Gastroesophageal sphincter (tissue), 4 donors: ENCODE results near the gene SLC5A11. TPM values are rescaled to one million over a fixed set of nuclear protein-coding genes. Genes with fewer than 3 reads are reported as not detected.

Source experiments
- ATAC-seq: fragments of 150-250 bp; one replicate; pipeline ENCODE4 v1.9.1; 2016; ENCODE audit warnings: mild to moderate bottlenecking, moderate library complexity
- H3K27ac ChIP-seq, 4 donors: fragments of 200-600 bp; sonication (generic) in 3 of 4; 1 replicate in 3 of 4; 2 replicates in 1 of 4; pipeline ENCODE4 v1.5.1; 2016 to 2019
- H3K27me3 ChIP-seq: fragments of 200-600 bp; sonication (generic); one replicate; pipeline ENCODE4 v1.5.1; 2019
- H3K36me3 ChIP-seq, 2 donors: fragments of 200-600 bp; sonication (generic); one replicate each; pipeline ENCODE4 v1.5.1; 2019; ENCODE audit warnings: control low read depth in 1 of 2
- H3K4me1 ChIP-seq, 3 donors: fragments of 200-600 bp; sonication (generic); 1 replicate in 2 of 3; 2 replicates in 1 of 3; pipeline ENCODE4 v1.5.1; 2016 to 2019; ENCODE audit warnings: control low read depth in 2 of 3
- H3K4me3 ChIP-seq, 2 donors: fragments of 200-600 bp; sonication (generic); one replicate each; pipeline ENCODE4 v1.5.1; 2019; ENCODE audit warnings: mild to moderate bottlenecking in 1 of 2, moderate library complexity in 1 of 2
- H3K9me3 ChIP-seq, 3 donors: fragments of 200-600 bp; sonication (generic); one replicate each; pipeline ENCODE4 v1.5.1; 2017 to 2019; ENCODE audit warnings: control low read depth in 2 of 3
- EP300 ChIP-seq: sonication (generic); formaldehyde crosslinking; IDR thresholded peaks from one replicate; pipeline ENCODE4 v1.6.1; 2017; ENCODE audit warnings: antibody characterized with exemption, mild to moderate bottlenecking
- POLR2A ChIP-seq, 2 donors: fragments of 450-650 bp; IDR thresholded peaks; one replicate each; pipeline ENCODE4 v1.6.1; 2017; ENCODE audit warnings: antibody characterized with exemption in 2 of 2, mild to moderate bottlenecking in 2 of 2, moderate library complexity in 1 of 2
- POLR2AphosphoS5 ChIP-seq: sonication (generic); formaldehyde crosslinking; IDR thresholded peaks from one replicate; pipeline ENCODE4 v1.6.1; 2017; ENCODE audit warnings: antibody characterized with exemption
- WGBS, 2 donors: methylation state at CpG; one replicate each; pipeline ENCODE4 v1.1.5; 2018; ENCODE audit warnings: low coverage in 1 of 2; 5-methylcytosine and 5-hydroxymethylcytosine counted together
- total RNA-seq, 4 donors: library from RNA; depleted of rRNA; stranded (reverse); fragments of >200 nt; gene quantifications; one replicate each; pipeline ENCODE4 v1.1.0, GENCODE V29; 2016
- TF ChIP-seq, protein P1 (sequence below), 4 experiments: fragments of 200-600 bp in 2 of 4; fragments of 450-650 bp in 2 of 4; sonication (generic) in 1 of 4; IDR thresholded peaks; one replicate each; pipeline ENCODE4 v1.5.1; 2017 to 2019; ENCODE audit warnings: antibody characterized with exemption in 4 of 4, mild to moderate bottlenecking in 2 of 4, moderate library complexity in 2 of 4

Gene SLC5A11
- total RNA-seq, 4 donors from 2014 or later, result 0.12 to 2.8 (median 0.27) TPM; not detected in 1

DNA sequence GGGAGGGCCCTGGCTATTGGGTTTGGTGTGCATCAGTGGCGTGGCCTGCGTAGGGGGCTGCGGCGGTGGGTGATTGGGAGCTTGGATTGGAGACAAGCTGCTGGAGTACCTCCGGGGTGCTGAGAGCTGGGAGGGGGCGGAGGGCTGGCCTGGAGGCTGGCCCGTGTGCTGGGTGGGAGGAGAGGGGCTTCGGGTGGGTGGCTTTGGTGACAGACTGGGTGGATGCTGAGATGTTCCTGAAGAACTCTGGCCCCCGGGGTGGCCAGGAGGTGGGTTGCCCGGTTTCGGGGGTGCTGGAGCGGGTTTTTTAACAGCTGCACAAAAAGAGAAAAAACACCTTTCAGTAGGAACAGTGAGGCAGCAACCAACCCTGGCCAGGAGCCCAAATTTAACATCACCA is 85.3 kb downstream of the SLC5A11 start:
- 95% methylated on average over 4 of the region's 12 CpGs; no CpG with 5 or more reads in 1 of the 2 donors for WGBS, 2 donors
- no peak overlapping the region for H3K27ac ChIP-seq
- TF ChIP-seq EP300 (no peak), POLR2AphosphoS5 (no peak), POLR2A (IDR thresholded peaks at IDR 0.05) (no peak)
- TF ChIP-seq, protein P1, sequence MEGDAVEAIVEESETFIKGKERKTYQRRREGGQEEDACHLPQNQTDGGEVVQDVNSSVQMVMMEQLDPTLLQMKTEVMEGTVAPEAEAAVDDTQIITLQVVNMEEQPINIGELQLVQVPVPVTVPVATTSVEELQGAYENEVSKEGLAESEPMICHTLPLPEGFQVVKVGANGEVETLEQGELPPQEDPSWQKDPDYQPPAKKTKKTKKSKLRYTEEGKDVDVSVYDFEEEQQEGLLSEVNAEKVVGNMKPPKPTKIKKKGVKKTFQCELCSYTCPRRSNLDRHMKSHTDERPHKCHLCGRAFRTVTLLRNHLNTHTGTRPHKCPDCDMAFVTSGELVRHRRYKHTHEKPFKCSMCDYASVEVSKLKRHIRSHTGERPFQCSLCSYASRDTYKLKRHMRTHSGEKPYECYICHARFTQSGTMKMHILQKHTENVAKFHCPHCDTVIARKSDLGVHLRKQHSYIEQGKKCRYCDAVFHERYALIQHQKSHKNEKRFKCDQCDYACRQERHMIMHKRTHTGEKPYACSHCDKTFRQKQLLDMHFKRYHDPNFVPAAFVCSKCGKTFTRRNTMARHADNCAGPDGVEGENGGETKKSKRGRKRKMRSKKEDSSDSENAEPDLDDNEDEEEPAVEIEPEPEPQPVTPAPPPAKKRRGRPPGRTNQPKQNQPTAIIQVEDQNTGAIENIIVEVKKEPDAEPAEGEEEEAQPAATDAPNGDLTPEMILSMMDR (IDR thresholded peaks at IDR 0.05), result no peak
- H3K4me3 ChIP-seq, result no peak overlapping the region
- H3K9me3 ChIP-seq, result no peaks in the 10 kb centered on the region
- H3K36me3 ChIP-seq, result peaks cover 0 to 99% of the 10 kb centered on the region in 2 donors
- no peaks in the 10 kb centered on the region for H3K4me1 ChIP-seq
- ATAC-seq, result no peak
- no peaks in the 10 kb centered on the region for H3K27me3 ChIP-seq

DNA sequence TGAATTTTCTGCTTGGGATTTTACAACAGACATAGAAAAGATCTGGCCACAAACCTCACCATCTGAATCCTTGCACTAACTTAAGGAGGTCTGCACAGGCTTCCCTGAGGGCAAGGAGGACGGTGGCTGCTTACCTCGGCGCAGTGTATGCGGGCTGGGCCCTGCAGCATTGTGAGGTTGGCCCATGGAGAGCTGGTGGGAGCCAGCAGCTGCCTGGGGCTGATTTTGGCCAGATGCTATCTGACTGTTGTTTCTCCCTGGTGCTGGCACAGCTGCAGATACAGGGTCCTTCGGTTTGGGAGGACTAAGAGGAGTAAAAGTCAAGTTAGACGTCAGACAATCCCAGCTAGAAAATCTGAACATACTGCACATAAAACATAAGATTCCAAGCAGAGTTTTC is 89.6 kb downstream of the SLC5A11 start:
- Histone ChIP-seq H3K4me3 (no peak overlapping the region), H3K4me1 (no peaks in the 10 kb centered on the region), H3K27me3 (no peaks in the 10 kb centered on the region), H3K9me3 (no peaks in the 10 kb centered on the region), H3K27ac (no peak overlapping the region), H3K36me3 (peaks cover 2 to 100% of the 10 kb centered on the region in 2 donors)
- ATAC-seq, result no peak
- 83 to 93% methylated on average over 2 to 4 of the region's 6 CpGs for WGBS, 2 donors
- TF ChIP-seq POLR2A (IDR thresholded peaks at IDR 0.05) (no peak), POLR2AphosphoS5 (no peak), EP300 (no peak)
- TF ChIP-seq, protein P1 (IDR thresholded peaks at IDR 0.05), result no peak

DNA sequence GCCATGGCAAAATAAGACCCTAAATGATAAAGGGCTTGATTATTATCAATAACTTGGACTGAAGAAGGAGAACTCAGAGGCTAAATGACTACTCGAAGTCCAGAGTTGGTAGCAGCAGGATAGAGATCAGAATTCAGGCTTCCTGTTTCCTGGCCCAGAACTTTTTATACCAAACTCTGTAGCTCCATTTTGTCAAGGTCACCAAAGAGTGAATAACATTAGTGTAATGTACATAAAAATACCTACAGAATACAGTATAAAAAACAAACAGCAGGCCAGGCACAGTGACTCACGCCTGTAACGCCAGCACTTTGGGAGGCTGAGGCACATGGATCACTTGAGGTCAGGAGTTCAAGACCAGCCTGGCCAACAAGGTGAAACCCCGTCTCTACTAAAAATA is 90.4 kb downstream of the SLC5A11 start:
- Histone ChIP-seq H3K36me3 (peaks cover 3 to 100% of the 10 kb centered on the region in 2 donors), H3K27me3 (no peaks in the 10 kb centered on the region), H3K4me3 (no peak overlapping the region), H3K9me3 (no peaks in the 10 kb centered on the region), H3K4me1 (no peaks in the 10 kb centered on the region), H3K27ac (no peak overlapping the region)
- WGBS, 2 donors, result 94% methylated on average over 4 of the region's 4 CpGs; no CpG with 5 or more reads in 1 of the 2 donors
- no peak for TF ChIP-seq EP300
- TF ChIP-seq POLR2AphosphoS5, result no peak
- TF ChIP-seq, protein P1 (IDR thresholded peaks at IDR 0.05), result no peak
- no peak for TF ChIP-seq POLR2A (IDR thresholded peaks at IDR 0.05)
- no peak for ATAC-seq

DNA sequence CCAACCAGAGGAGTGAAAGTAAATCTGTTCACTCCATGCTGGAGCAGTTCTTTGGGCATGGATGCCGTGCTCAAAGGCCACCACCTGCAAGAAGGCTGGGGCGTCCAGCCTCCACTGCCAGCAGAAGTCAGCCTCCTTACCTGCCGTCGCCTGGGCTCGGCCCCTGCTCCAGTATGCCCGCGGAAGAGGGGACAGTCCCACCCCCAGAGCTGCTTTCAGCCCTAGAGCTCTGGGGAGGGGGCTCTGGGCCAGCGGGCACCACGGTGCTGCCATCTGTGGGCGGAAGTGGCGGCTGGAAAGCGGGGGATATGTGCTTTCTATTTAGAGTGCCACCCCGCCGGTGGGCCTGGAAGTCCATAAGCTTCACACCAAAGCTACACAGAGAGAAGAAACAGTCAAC is 93.5 kb downstream of the SLC5A11 start:
- Histone ChIP-seq H3K4me3 (no peak overlapping the region), H3K9me3 (no peaks in the 10 kb centered on the region), H3K27me3 (no peaks in the 10 kb centered on the region), H3K4me1 (no peaks in the 10 kb centered on the region), H3K27ac (no peak overlapping the region), H3K36me3 (peaks cover 3 to 100% of the 10 kb centered on the region in 2 donors)
- ATAC-seq, result no peak
- TF ChIP-seq, protein P1 (IDR thresholded peaks at IDR 0.05), result no peak
- TF ChIP-seq EP300, result no peak
- no peak for TF ChIP-seq POLR2AphosphoS5
- no peak for TF ChIP-seq POLR2A (IDR thresholded peaks at IDR 0.05)
- no CpG with 5 or more reads among the region's 14 CpGs for WGBS, 2 donors

DNA sequence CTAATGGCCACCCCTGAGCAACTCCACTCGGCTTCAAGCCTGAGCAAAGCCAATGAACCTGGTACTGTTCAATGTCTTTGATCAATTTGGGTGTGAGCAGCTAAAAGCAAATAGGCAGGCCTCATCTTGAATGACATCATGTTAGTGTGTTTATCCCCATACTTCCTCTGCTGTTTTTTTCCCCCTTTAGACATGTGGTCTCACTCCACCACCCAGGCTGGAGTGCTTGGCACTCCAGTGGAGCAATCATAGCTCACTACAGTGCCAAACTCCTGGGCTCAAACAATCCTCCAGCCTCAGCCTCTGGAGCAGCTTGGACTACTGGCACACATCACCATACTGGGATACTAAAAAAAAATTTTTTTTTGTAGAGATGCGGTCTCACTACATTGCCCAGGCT is 94.0 kb downstream of the SLC5A11 start:
- H3K4me1 ChIP-seq, result no peaks in the 10 kb centered on the region
- H3K36me3 ChIP-seq, result peaks cover 3 to 100% of the 10 kb centered on the region in 2 donors
- ATAC-seq, result no peak
- TF ChIP-seq POLR2AphosphoS5 (no peak), POLR2A (IDR thresholded peaks at IDR 0.05) (no peak), EP300 (no peak)
- TF ChIP-seq, protein P1 (IDR thresholded peaks at IDR 0.05), result no peak
- no peak overlapping the region for H3K4me3 ChIP-seq
- H3K27ac ChIP-seq, result no peak overlapping the region
- H3K9me3 ChIP-seq, result no peaks in the 10 kb centered on the region
- H3K27me3 ChIP-seq, result no peaks in the 10 kb centered on the region
- WGBS, 2 donors, result 75 to 100% methylated on average over 2 of the region's 2 CpGs
